Endothelial cell of hepatic sinusoid (primary cell): Measurements from ENCODE around the gene OCRL.

Source experiments
- in situ Hi-C: cut with HindIII; loops from 2 replicates; pipeline ENCODE4 v1.10.0; 2017; ENCODE audit warnings: low sequenced_read_pairs

Gene OCRL

GRCh38 chrX:129626026-129626425, 86.0 kb downstream of the OCRL start:
- in situ Hi-C loops = no loop called here

GRCh38 chrX:129629837-129630236, 89.8 kb downstream of the OCRL start:
- in situ Hi-C loops = no loop called here

GRCh38 chrX:129631849-129632248, 91.8 kb downstream of the OCRL start:
- in situ Hi-C loops = no loop called here

GRCh38 chrX:129632443-129632842, 92.4 kb downstream of the OCRL start:
- in situ Hi-C loops = no loop called here

GRCh38 chrX:129634541-129634940, 94.5 kb downstream of the OCRL start:
- in situ Hi-C loops = no loop called here

- in situ Hi-C loops = no loop called here
Measured at GRCh38 chrX:129636175-129636681, 96.2 kb downstream of the OCRL start.

- in situ Hi-C loops = no loop called here
Measured at GRCh38 chrX:129637217-129638109, 97.4 kb downstream of the OCRL start.

GRCh38 chrX:129638917-129639316, 98.9 kb downstream of the OCRL start:
- in situ Hi-C loops = no loop called here

- in situ Hi-C loops = no loop called here
Measured at GRCh38 chrX:129640737-129641136, 100.7 kb downstream of the OCRL start.

- in situ Hi-C loops = no loop called here
Measured at GRCh38 chrX:129641469-129641868, 101.4 kb downstream of the OCRL start.

GRCh38 chrX:129641941-129642340, 101.9 kb downstream of the OCRL start:
- in situ Hi-C loops = no loop called here
